CD4-positive, alpha-beta T cell (primary cell): Measurements from ENCODE around the gene CXCR6. TPM values are rescaled to one million over a fixed set of nuclear protein-coding genes. Genes with fewer than 3 reads are reported as not detected.

ENCODE experiments used
- ATAC-seq: fragments of 200-7000 bp; cut with Tn5 transposase; one replicate; pipeline ENCODE4 v1.10.0; 2022; ENCODE audit warnings: mild to moderate bottlenecking; ENCODE audit not compliant: poor library complexity
- CTCF ChIA-PET: fragments of 350-600 bp; sonication (Branson Sonifier 250); formaldehyde crosslinking; loops from one replicate; lab custom pipeline; 2021; ENCODE audit warnings: antibody characterized with exemption, inconsistent platforms; lab: Charles Lee
- POLR2A ChIA-PET: fragments of 350-600 bp; sonication (Branson Sonifier 250); formaldehyde crosslinking; loops from one replicate; lab custom pipeline; 2021; ENCODE audit warnings: antibody characterized with exemption, inconsistent platforms; lab: Charles Lee
- DNase-seq, 14 experiments: peaks; one replicate each; pipeline ENCODE4 v3.0.0-alpha.2; 2013 to 2020; ENCODE audit warnings: mixed read lengths in 2 of 14
- H3K27ac ChIP-seq, 2 donors: one replicate each; pipeline versions ENCODE4 v1.5.1 to v1.7.0; 2013; ENCODE audit warnings: low read length in 2 of 2, low read depth in 1 of 2, mild to moderate bottlenecking in 1 of 2
- H3K27me3 ChIP-seq, 2 experiments: 1 replicate in 1 of 2; 2 replicates in 1 of 2; pipeline versions ENCODE4 v1.6.1 to v1.7.0; 2013; ENCODE audit warnings: low read length in 2 of 2, control low read depth in 1 of 2, mild to moderate bottlenecking in 1 of 2, moderate library complexity in 1 of 2; ENCODE audit not compliant: insufficient read depth in 2 of 2, control insufficient read depth in 1 of 2
- H3K36me3 ChIP-seq: one replicate; pipeline ENCODE4 v1.6.1; 2013; ENCODE audit warnings: low read length, control low read depth; ENCODE audit not compliant: insufficient read depth
- H3K4me1 ChIP-seq: one replicate; pipeline ENCODE4 v1.6.1; 2013; ENCODE audit warnings: low read length, control low read depth; ENCODE audit not compliant: insufficient read depth
- H3K4me3 ChIP-seq: one replicate; pipeline ENCODE4 v1.5.1; 2013; ENCODE audit warnings: mild to moderate bottlenecking, low read length, moderate library complexity
- H3K9me3 ChIP-seq, 2 experiments: 1 replicate in 1 of 2; 2 replicates in 1 of 2; pipeline versions ENCODE4 v1.6.1 to v1.7.0; 2013; ENCODE audit warnings: low read length in 2 of 2, mild to moderate bottlenecking in 2 of 2, control low read depth in 1 of 2, moderate library complexity in 1 of 2; ENCODE audit not compliant: control insufficient read depth in 1 of 2, insufficient read depth in 1 of 2
- H3K27ac Mint-ChIP-seq: one replicate; pipeline ENCODE4 v1.8.0; 2020; ENCODE audit warnings: mixed read lengths
- H3K27me3 Mint-ChIP-seq: one replicate; pipeline ENCODE4 v1.8.0; 2021; ENCODE audit warnings: mixed read lengths
- H3K36me3 Mint-ChIP-seq: one replicate; pipeline ENCODE4 v1.8.0; 2021; ENCODE audit warnings: low read depth, mixed read lengths
- H3K4me1 Mint-ChIP-seq: one replicate; pipeline ENCODE4 v1.8.0; 2021; ENCODE audit warnings: low read depth, mixed read lengths
- H3K4me3 Mint-ChIP-seq: one replicate; pipeline ENCODE4 v1.8.0; 2020; ENCODE audit warnings: mild to moderate bottlenecking, mixed read lengths
- H3K9me3 Mint-ChIP-seq: one replicate; pipeline ENCODE4 v1.8.0; 2020; ENCODE audit warnings: mixed read lengths
- CTCF ChIP-seq: fragments of 200-600 bp; IDR thresholded peaks from one replicate; pipeline ENCODE4 v1.8.0; 2022; ENCODE audit warnings: antibody characterized with exemption, mild to moderate bottlenecking
- intact Hi-C, 2 experiments: fragments of 100-400 bp; cut with DNase I in 1 of 2; cut with micrococcal nuclease in 1 of 2; formaldehyde crosslinking; loops; one replicate each; pipeline versions ENCODE4 v1.15.1 to v1.9.0; 2023 to 2025; cut with DNase I, micrococcal nuclease
- total RNA-seq, 174 experiments: library from RNA in 2 of 174; stranded (reverse) in 2 of 174; gene quantifications; one replicate each; pipeline ENCODE4 v1.2.3 and lab custom pipeline; 2021 to 2026

CXCR6 gene
- total RNA-seq, 2 experiments from 2014 or later, result 1.7 to 2.0 TPM

- peaks cover 58% of the 10 kb centered on the region for H3K4me1 Mint-ChIP-seq
- DNase-seq, result no peak
- ChIA-PET CTCF (interaction anchor here (1.3 kb wide), 1 partner anchor 94 kb away, joined by 4 read pairs; no protein-coding TSS in a partner anchor), POLR2A (no interaction called here)
- H3K36me3 Mint-ChIP-seq, result peaks cover 57% of the 10 kb centered on the region
- H3K27ac Mint-ChIP-seq, result no peak overlapping the region
- H3K27ac ChIP-seq, result no peak overlapping the region
- no peaks in the 10 kb centered on the region for H3K27me3 Mint-ChIP-seq
- H3K4me3 Mint-ChIP-seq, result no peak overlapping the region
- H3K4me1 ChIP-seq, result peaks cover 56% of the 10 kb centered on the region
- H3K27me3 ChIP-seq, result no peaks in the 10 kb centered on the region
- intact Hi-C loops, result no loop called here
- H3K9me3 ChIP-seq, result no peaks in the 10 kb centered on the region
- H3K4me3 ChIP-seq, result no peak overlapping the region
- no peaks in the 10 kb centered on the region for H3K9me3 Mint-ChIP-seq
- no peak for TF ChIP-seq CTCF
- peaks cover 43% of the 10 kb centered on the region for H3K36me3 ChIP-seq
- no peak for ATAC-seq
Observed at GRCh38 chr3:45985532-45986302, 42.5 kb downstream of the CXCR6 start.

GRCh38 chr3:45986303-45986982, 43.2 kb downstream of the CXCR6 start:
- Mint-ChIP-seq H3K27me3 (no peaks in the 10 kb centered on the region), H3K9me3 (no peaks in the 10 kb centered on the region), H3K27ac (no peak overlapping the region), H3K36me3 (peaks cover 49% of the 10 kb centered on the region), H3K4me3 (no peak overlapping the region), H3K4me1 (peaks cover 54% of the 10 kb centered on the region)
- Histone ChIP-seq H3K4me1 (peaks cover 52% of the 10 kb centered on the region), H3K4me3 (no peak overlapping the region), H3K27ac (no peak overlapping the region), H3K36me3 (peaks cover 38% of the 10 kb centered on the region), H3K9me3 (no peaks in the 10 kb centered on the region), H3K27me3 (no peaks in the 10 kb centered on the region)
- ChIA-PET CTCF (no interaction called here), POLR2A (no interaction called here)
- intact Hi-C loops, result no loop called here
- DNase-seq (no peak), ATAC-seq (no peak)
- no peak for TF ChIP-seq CTCF

- intact Hi-C loops, result no loop called here
- Mint-ChIP-seq H3K4me1 (peaks cover 61% of the 10 kb centered on the region), H3K4me3 (no peak overlapping the region), H3K27me3 (no peaks in the 10 kb centered on the region), H3K36me3 (peaks cover 42% of the 10 kb centered on the region), H3K9me3 (no peaks in the 10 kb centered on the region), H3K27ac (peak overlapping the region; percentile 62)
- Histone ChIP-seq H3K36me3 (peaks cover 32% of the 10 kb centered on the region), H3K4me3 (no peak overlapping the region), H3K9me3 (no peaks in the 10 kb centered on the region), H3K27ac (no peak overlapping the region), H3K27me3 (no peaks in the 10 kb centered on the region), H3K4me1 (peaks cover 62% of the 10 kb centered on the region)
- TF ChIP-seq CTCF, result no peak
- ATAC-seq, result no peak
- DNase-seq, result peak in 2 of 14 experiments; percentile 26 to 45
- ChIA-PET CTCF (interaction anchor here (1.3 kb wide), 1 partner anchor 11 kb away, joined by 4 read pairs; no protein-coding TSS in a partner anchor), POLR2A (no interaction called here)
Observed at GRCh38 chr3:45987368-45988291, 44.4 kb downstream of the CXCR6 start.
